Common myeloid progenitor, CD34-positive (primary cell): Measurements from ENCODE around the gene GTF2H4.
"Not testable (repeated sequence)": the region's sequence is repeated elsewhere in the genome, so short reads cannot be mapped to it uniquely, and the experiment has no call there.

Source experiments
- CTCF ChIA-PET: fragments of 350-600 bp; sonication (Branson Sonifier 250); formaldehyde crosslinking; loops from one replicate; lab custom pipeline; 2021; ENCODE audit warnings: antibody characterized with exemption; lab: Charles Lee
- POLR2A ChIA-PET: fragments of 350-600 bp; sonication (Branson Sonifier 250); formaldehyde crosslinking; loops from one replicate; lab custom pipeline; 2021; ENCODE audit warnings: antibody characterized with exemption; lab: Charles Lee
- DNase-seq, 3 donors: peaks; one replicate each; pipeline versions ENCODE4 v3.0.0 to v3.0.0-alpha.2; 2013
- H3K27ac ChIP-seq, 2 experiments: 1 replicate in 1 of 2; 2 replicates in 1 of 2; pipeline ENCODE4 v1.7.0; 2013; ENCODE audit warnings: inconsistent platforms in 2 of 2, low read length in 2 of 2, mild to moderate bottlenecking in 2 of 2, low read depth in 1 of 2, moderate library complexity in 1 of 2; ENCODE audit not compliant: severe bottlenecking in 2 of 2, insufficient read depth in 1 of 2, poor library complexity in 1 of 2
- H3K27me3 ChIP-seq, 5 experiments: replicated peaks in 2 of 5; 1 replicate in 3 of 5; 2 replicates in 2 of 5; pipeline versions ENCODE4 v1.6.1 to v1.7.0; 2013; ENCODE audit warnings: low read length in 4 of 5, mild to moderate bottlenecking in 2 of 5, moderate library complexity in 2 of 5, inconsistent platforms in 1 of 5; ENCODE audit not compliant: insufficient read depth in 5 of 5, control insufficient read depth in 4 of 5
- H3K36me3 ChIP-seq, 4 experiments: 1 replicate in 2 of 4; 2 replicates in 2 of 4; pipeline versions ENCODE4 v1.6.1 to v1.7.0; 2013; ENCODE audit warnings: low read length in 3 of 4, control low read depth in 1 of 4, mild to moderate bottlenecking in 1 of 4; ENCODE audit not compliant: control insufficient read depth in 4 of 4, insufficient read depth in 4 of 4
- H3K4me1 ChIP-seq, 4 experiments: 1 replicate in 3 of 4; 2 replicates in 1 of 4; pipeline versions ENCODE4 v1.6.1 to v1.7.1; 2013; ENCODE audit warnings: low read length in 3 of 4, mild to moderate bottlenecking in 3 of 4, control low read depth in 1 of 4, inconsistent platforms in 1 of 4, moderate library complexity in 1 of 4; ENCODE audit not compliant: control insufficient read depth in 4 of 4, insufficient read depth in 4 of 4; ENCODE audit errors: control extremely low read depth in 1 of 4
- H3K4me3 ChIP-seq, 7 experiments: 1 replicate in 4 of 7; 2 replicates in 3 of 7; pipeline versions ENCODE4 v1.5.1 to v1.7.0; 2013; ENCODE audit warnings: mild to moderate bottlenecking in 7 of 7, low read length in 6 of 7, moderate library complexity in 6 of 7, inconsistent platforms in 2 of 7, low read depth in 2 of 7, control low read depth in 1 of 7; ENCODE audit not compliant: insufficient read depth in 4 of 7, control insufficient read depth in 1 of 7; ENCODE audit errors: extremely low read depth in 1 of 7
- H3K9me3 ChIP-seq, 5 experiments: 1 replicate in 4 of 5; 2 replicates in 1 of 5; pipeline versions ENCODE4 v1.6.1 to v1.7.1; 2013; ENCODE audit warnings: low read length in 4 of 5, mild to moderate bottlenecking in 2 of 5, inconsistent platforms in 1 of 5, low read depth in 1 of 5, moderate library complexity in 1 of 5; ENCODE audit not compliant: control insufficient read depth in 4 of 5, insufficient read depth in 2 of 5; ENCODE audit errors: control extremely low read depth in 1 of 5
- WGBS: methylation state at CpG from one replicate; pipeline ENCODE4 v1.1.5; 2013; ENCODE audit not compliant: insufficient coverage; 5-methylcytosine and 5-hydroxymethylcytosine counted together

The GTF2H4 gene

DNA sequence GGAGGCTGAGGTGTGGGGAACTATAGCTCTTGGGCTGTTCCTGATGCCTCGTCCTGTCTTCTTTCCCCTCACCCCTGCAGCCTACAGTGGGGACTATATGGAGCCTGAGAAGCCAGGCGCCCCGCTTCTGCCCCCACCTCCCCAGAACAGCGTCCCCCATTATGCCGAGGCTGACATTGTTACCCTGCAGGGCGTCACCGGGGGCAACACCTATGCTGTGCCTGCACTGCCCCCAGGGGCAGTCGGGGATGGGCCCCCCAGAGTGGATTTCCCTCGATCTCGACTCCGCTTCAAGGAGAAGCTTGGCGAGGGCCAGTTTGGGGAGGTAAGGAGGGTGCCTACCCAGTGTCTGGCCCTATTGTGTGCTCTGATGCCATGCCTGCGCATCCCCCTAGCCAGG is 11.5 kb upstream of the GTF2H4 start:
- ChIA-PET POLR2A (no interaction called here), CTCF (interaction anchor here (1.1 to 3.0 kb wide), 5 partner anchors 8 to 73 kb away, joined by 3 to 8 read pairs (median 4); no protein-coding TSS in a partner anchor)
- 91% methylated on average over 7 of the region's 13 CpGs for WGBS
- H3K4me1 ChIP-seq, result no peaks in the 10 kb centered on the region
- no peak overlapping the region for H3K27ac ChIP-seq
- H3K4me3 ChIP-seq, result no peak overlapping the region
- peaks cover 0 to 5% (median 0%) of the 10 kb centered on the region in 5 experiments for H3K27me3 ChIP-seq
- no peaks in the 10 kb centered on the region for H3K9me3 ChIP-seq
- peaks cover 0 to 2% (median 0%) of the 10 kb centered on the region in 4 experiments for H3K36me3 ChIP-seq
- no peak for DNase-seq

DNA sequence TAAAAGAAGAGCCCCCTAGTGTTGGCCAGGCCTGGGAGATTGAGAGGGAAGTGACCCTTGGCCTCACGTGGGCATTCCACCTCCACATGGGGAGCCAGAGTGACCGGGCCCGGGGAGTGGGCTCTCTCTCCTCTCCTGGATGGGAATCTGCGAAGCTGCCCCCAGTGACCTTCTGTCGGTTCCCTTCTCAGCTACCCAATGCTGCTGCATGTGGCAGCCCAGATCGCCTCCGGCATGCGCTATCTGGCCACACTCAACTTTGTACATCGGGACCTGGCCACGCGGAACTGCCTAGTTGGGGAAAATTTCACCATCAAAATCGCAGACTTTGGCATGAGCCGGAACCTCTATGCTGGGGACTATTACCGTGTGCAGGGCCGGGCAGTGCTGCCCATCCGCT is 10.1 kb upstream of the GTF2H4 start:
- Histone ChIP-seq H3K4me3 (no peak overlapping the region), H3K4me1 (peaks cover 0 to 4% (median 0%) of the 10 kb centered on the region in 4 experiments), H3K27ac (no peak overlapping the region), H3K9me3 (no peaks in the 10 kb centered on the region), H3K27me3 (peaks cover 0 to 3% (median 0%) of the 10 kb centered on the region in 5 experiments), H3K36me3 (peaks cover 0 to 2% (median 0%) of the 10 kb centered on the region in 4 experiments)
- DNase-seq, result no peak
- 92% methylated on average over 16 of the region's 16 CpGs for WGBS
- ChIA-PET CTCF (interaction anchor here (0.6 to 3.0 kb wide), 2 partner anchors 10 to 69 kb away, joined by 3 to 8 read pairs; no protein-coding TSS in a partner anchor), POLR2A (no interaction called here)

DNA sequence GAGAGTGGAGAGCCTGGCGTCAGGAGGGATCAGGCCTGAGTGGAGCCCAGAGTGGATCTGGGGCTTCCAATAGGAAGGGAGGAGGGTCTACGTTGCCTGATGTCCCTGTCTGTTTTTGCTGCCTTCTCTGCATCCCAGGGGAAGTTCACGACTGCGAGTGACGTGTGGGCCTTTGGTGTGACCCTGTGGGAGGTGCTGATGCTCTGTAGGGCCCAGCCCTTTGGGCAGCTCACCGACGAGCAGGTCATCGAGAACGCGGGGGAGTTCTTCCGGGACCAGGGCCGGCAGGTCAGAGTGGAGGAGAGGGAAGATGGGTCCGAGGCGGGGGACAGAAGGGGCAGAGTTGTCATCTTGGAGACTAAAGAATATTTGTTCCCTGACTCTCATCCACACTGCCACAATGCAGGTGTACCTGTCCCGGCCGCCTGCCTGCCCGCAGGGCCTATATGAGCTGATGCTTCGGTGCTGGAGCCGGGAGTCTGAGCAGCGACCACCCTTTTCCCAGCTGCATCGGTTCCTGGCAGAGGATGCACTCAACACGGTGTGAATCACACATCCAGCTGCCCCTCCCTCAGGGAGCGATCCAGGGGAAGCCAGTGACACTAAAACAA is 9.2 kb upstream of the GTF2H4 start:
- Histone ChIP-seq H3K9me3 (no peaks in the 10 kb centered on the region), H3K27me3 (peaks cover 0 to 2% (median 0%) of the 10 kb centered on the region in 5 experiments), H3K27ac (no peak overlapping the region), H3K36me3 (peaks cover 0 to 2% (median 0%) of the 10 kb centered on the region in 4 experiments), H3K4me1 (peaks cover 0 to 7% (median 0%) of the 10 kb centered on the region in 4 experiments), H3K4me3 (no peak overlapping the region)
- POLR2A ChIA-PET, result no interaction called here
- CTCF ChIA-PET, result interaction anchor here (1.6 to 3.0 kb wide), 3 partner anchors 11 to 15 kb away, joined by 5 to 8 read pairs (median 6); partner anchors contain the start of gene VARS2
- no peak for DNase-seq
- WGBS, result 92% methylated on average over 19 of the region's 23 CpGs

DNA sequence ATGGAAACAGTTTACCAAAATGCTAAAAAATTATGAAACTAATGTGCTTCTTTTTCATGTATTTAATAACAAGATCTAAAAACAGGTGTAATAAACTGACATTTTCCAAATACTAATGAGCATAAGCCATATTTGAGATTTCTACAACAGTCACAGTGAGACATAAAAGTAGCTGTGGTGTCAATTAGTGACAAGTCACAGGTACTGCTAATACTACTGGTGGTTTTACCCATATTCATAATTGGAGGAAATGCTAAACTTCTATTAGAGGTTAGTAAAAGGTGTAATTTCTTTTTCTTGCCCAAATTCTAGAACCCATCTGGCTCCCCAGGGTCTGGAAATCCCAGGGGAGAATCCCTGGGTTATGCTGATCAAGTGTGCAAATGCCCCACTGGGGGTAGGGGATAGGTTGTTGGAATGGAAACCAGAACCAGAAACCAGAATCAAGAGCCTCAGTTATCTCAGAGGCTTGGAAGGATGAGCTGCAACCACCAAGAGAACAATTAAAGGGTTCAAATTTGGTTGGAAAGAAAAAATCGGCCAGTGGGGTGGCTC is 7.1 kb upstream of the GTF2H4 start:
- H3K27ac ChIP-seq, result no peak overlapping the region
- H3K9me3 ChIP-seq, result no peaks in the 10 kb centered on the region
- H3K27me3 ChIP-seq, result peaks cover 0 to 2% (median 0%) of the 10 kb centered on the region in 5 experiments
- WGBS, result 100% methylated on average over 1 of the region's 1 CpG
- H3K4me1 ChIP-seq, result peaks cover 0 to 7% (median 0%) of the 10 kb centered on the region in 4 experiments
- peaks cover 0 to 2% (median 0%) of the 10 kb centered on the region in 4 experiments for H3K36me3 ChIP-seq
- no peak overlapping the region for H3K4me3 ChIP-seq
- ChIA-PET POLR2A (no interaction called here), CTCF (interaction anchor here (1.2 kb wide), 1 partner anchor 12 kb away, joined by 3 read pairs; no protein-coding TSS in a partner anchor)
- DNase-seq, result no peak

DNA sequence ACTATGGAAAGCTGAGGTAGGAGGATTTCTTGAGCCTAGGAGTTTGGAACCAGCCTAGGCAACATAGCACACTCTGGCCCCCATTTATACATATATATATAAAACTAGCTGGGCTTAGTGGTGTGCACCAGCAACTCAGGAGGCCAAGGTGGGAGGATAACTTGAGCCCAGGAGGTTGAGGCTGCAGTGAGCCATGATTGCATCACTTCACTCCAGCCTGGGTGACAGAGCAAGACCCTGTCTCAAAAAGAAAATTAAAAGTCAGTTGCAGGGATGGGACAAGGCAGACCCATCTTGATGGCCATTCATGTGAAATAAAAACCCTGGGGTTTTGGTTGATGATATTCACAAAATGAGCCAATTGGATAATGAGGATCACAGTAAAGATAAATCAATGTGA is 6.6 kb upstream of the GTF2H4 start:
- ChIA-PET CTCF (interaction anchor here (1.2 to 1.6 kb wide), 2 partner anchors 12 to 13 kb away, joined by 3 read pairs; partner anchors contain the start of gene VARS2), POLR2A (no interaction called here)
- Histone ChIP-seq H3K9me3 (no peaks in the 10 kb centered on the region), H3K27ac (no peak overlapping the region), H3K27me3 (no peaks in the 10 kb centered on the region), H3K4me3 (no peak overlapping the region), H3K4me1 (peaks cover 0 to 7% (median 0%) of the 10 kb centered on the region in 4 experiments), H3K36me3 (peaks cover 0 to 2% (median 0%) of the 10 kb centered on the region in 4 experiments)
- DNase-seq, result no peak

DNA sequence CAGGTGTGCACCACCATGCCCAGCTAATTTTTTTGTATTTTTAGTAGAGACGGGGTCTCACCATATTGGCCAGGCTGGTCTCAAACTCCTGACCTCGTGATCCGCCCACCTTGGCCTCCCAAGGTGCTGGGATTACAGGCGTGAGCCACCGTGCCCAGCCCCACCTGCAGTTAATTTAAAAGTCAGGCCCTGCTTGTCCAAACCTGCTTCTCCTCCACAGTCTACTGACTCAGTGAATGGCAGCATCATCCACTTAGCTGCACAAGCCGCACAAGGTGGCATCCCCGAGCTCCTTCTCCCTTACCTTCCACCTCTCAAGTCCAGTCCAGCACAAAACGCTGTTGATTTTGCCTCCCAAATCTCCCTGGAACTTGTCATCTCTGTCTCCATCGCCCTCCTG is 5.8 kb upstream of the GTF2H4 start:
- DNase-seq, H3K27me3 ChIP-seq, H3K9me3 ChIP-seq, H3K36me3 ChIP-seq, POLR2A ChIA-PET, H3K27ac ChIP-seq, H3K4me1 ChIP-seq, H3K4me3 ChIP-seq: not testable (repeated sequence)
- CTCF ChIA-PET, result interaction anchor here (1.2 to 1.6 kb wide), 2 partner anchors 12 to 13 kb away, joined by 3 read pairs; partner anchors contain the start of gene VARS2
- WGBS, result 84% methylated on average over 9 of the region's 9 CpGs

DNA sequence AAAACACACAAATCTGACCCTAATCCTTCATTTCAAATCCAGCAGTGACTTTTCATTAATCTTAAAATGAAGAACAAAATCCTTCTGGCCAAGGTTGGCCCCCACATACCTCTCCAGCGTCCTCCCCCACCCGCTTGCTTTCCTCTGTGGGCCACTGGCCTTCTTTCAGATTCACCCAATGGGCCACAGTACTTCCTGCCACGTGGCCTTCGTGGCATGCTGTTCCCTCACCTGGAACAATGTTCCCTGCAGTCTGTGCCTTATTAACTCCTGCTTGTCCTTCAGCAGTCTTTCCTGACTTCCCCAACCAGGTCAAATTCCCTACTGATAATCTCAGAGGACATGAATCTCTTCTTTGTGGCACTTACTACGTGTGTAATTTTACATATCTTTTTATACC is 5.3 kb upstream of the GTF2H4 start:
- no peak for DNase-seq
- ChIA-PET POLR2A (no interaction called here), CTCF (interaction anchor here (1.6 kb wide), 1 partner anchor 11 kb away, joined by 3 read pairs; the partner anchor contains the start of gene VARS2)
- Histone ChIP-seq H3K27me3 (no peaks in the 10 kb centered on the region), H3K9me3 (no peaks in the 10 kb centered on the region), H3K4me1 (peaks cover 0 to 9% (median 3%) of the 10 kb centered on the region in 4 experiments), H3K4me3 (no peak overlapping the region), H3K36me3 (peaks cover 0 to 2% (median 0%) of the 10 kb centered on the region in 4 experiments), H3K27ac (no peak overlapping the region)
- WGBS, result 63% methylated on average over 4 of the region's 5 CpGs
